Measurements from ENCODE around the gene STX5. TPM values are rescaled to one million over a fixed set of nuclear protein-coding genes. Genes with fewer than 3 reads are reported as not detected.

Gene STX5
- polyA plus RNA-seq, 3 donors, result 36.4 to 39.6 (median 38.5) TPM

DNA sequence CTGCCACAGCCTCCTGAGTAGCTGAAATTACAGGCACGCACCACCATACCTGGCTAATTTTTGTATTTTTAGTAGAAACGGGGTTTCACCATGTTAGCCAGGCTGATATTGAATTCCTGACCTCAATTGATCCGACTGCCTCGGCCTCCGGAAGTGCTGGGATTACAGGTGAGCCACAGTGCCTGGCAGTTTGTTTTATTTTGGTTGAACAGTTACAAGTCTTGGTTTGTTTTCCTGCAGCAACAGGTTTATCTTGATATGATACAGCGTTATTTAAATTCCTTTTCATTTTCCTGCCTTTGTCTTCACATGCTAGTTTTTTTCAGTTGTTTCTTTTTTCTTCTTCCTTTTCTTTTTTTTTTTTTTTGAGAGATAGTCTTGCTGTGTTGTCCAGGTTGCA is 44.9 kb upstream of the STX5 start:
- no peak overlapping the region for H3K27ac ChIP-seq (ENCODE audit: low read depth in 1 of 2, low read length in 2 of 2)
- H3K4me3 ChIP-seq (replicated peaks in 1 of 3; ENCODE audit: low read depth in 2 of 3, low read length in 3 of 3), result no peak overlapping the region
- no peaks in the 10 kb centered on the region for H3K36me3 ChIP-seq (replicated peaks in 1 of 2; ENCODE audit: control insufficient read depth in 1 of 2, insufficient read depth in 2 of 2, low read length in 2 of 2)
- no peak overlapping the region for H3K9ac ChIP-seq (ENCODE audit: insufficient read depth, low read length, poor library complexity, severe bottlenecking)
- Mint-ChIP-seq H3K27me3 (ENCODE audit: low read depth in 3 of 3) (peaks cover 0 to 4% (median 3%) of the 10 kb centered on the region in 3 donors), H3K27ac (no peak overlapping the region), H3K9me3 (peaks cover 0 to 3% (median 0%) of the 10 kb centered on the region in 7 donors), H3K4me3 (no peak overlapping the region), H3K4me1 (peaks cover 13% of the 10 kb centered on the region), H3K36me3 (peaks cover 0 to 2% of the 10 kb centered on the region in 2 donors)
- intact Hi-C loops (cut with micrococcal nuclease), result no loop called here
- peaks cover 19% of the 10 kb centered on the region for H3K79me2 ChIP-seq (ENCODE audit: insufficient read depth, low read length)
- TF ChIP-seq, protein P1, sequence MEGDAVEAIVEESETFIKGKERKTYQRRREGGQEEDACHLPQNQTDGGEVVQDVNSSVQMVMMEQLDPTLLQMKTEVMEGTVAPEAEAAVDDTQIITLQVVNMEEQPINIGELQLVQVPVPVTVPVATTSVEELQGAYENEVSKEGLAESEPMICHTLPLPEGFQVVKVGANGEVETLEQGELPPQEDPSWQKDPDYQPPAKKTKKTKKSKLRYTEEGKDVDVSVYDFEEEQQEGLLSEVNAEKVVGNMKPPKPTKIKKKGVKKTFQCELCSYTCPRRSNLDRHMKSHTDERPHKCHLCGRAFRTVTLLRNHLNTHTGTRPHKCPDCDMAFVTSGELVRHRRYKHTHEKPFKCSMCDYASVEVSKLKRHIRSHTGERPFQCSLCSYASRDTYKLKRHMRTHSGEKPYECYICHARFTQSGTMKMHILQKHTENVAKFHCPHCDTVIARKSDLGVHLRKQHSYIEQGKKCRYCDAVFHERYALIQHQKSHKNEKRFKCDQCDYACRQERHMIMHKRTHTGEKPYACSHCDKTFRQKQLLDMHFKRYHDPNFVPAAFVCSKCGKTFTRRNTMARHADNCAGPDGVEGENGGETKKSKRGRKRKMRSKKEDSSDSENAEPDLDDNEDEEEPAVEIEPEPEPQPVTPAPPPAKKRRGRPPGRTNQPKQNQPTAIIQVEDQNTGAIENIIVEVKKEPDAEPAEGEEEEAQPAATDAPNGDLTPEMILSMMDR (IDR thresholded peaks at IDR 0.05), result no peak
- H4K20me1 ChIP-seq (ENCODE audit: insufficient read depth, low read length), result no peaks in the 10 kb centered on the region
- H3K4me1 ChIP-seq (ENCODE audit: control insufficient read depth in 1 of 2, insufficient read depth in 2 of 2, low read length in 2 of 2), result peaks cover 11 to 16% of the 10 kb centered on the region in 2 donors
- H3K27me3 ChIP-seq (ENCODE audit: control insufficient read depth in 2 of 2, insufficient read depth in 2 of 2, low read length in 2 of 2), result no peaks in the 10 kb centered on the region
- H3K9me3 ChIP-seq (replicated peaks in 1 of 2; ENCODE audit: control insufficient read depth in 1 of 2, insufficient read depth in 1 of 2, low read length in 2 of 2), result no peaks in the 10 kb centered on the region
- H2AFZ ChIP-seq (ENCODE audit: insufficient read depth, low read depth, low read length, poor library complexity, severe bottlenecking), result no peak overlapping the region
- no peak overlapping the region for H3K4me2 ChIP-seq (replicated peaks; ENCODE audit: extremely low read depth, low read length, poor library complexity, severe bottlenecking)
- 100% methylated on average over 2 of the region's 6 CpGs for WGBS (ENCODE audit: insufficient coverage)
- no peak for DNase-seq

DNA sequence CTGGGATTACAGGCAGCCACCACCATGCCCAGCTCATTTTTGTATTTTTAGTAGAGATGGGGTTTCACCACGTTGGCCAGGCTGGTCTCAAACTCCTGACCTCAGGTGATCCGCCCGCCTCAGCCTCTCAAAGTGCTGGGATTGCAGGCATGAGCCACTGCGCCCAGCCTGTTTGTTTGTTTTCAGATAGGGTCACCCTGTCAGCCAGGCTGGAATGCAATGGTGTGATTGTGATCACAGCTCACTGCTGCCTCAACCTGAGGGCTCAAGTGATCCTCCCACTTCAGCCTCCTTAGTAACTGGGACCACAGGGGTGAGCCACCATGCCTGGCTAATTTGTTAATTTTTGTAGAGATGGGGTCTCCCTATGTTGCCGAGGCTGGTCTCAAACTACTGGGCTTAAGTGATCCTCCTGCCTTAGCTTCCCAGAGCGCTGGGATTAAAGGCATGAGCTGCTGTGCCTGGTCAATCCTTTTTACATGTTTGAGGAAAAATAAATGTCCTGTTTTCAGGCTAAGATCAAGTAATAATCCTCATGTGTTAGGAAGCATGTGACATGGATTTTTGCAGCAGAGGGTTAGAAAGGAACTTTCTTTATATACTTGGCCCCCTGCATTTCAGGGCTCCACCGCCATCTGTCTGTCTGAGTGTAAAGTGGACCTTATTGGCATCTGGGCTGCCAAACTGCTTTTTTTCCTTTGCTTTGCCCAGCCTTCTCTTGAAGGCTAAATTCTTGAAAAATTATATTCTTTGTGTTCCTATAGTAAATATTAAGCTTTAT is 44.0 kb upstream of the STX5 start:
- no peak overlapping the region for H3K27ac Mint-ChIP-seq
- Histone ChIP-seq H3K27ac (ENCODE audit: low read depth in 1 of 2, low read length in 2 of 2) (no peak overlapping the region), H3K4me3 (replicated peaks in 1 of 3; ENCODE audit: low read depth in 2 of 3, low read length in 3 of 3) (no peak overlapping the region), H3K27me3 (ENCODE audit: control insufficient read depth in 2 of 2, insufficient read depth in 2 of 2, low read length in 2 of 2) (no peaks in the 10 kb centered on the region), H3K36me3 (replicated peaks in 1 of 2; ENCODE audit: control insufficient read depth in 1 of 2, insufficient read depth in 2 of 2, low read length in 2 of 2) (no peaks in the 10 kb centered on the region), H3K4me1 (ENCODE audit: control insufficient read depth in 1 of 2, insufficient read depth in 2 of 2, low read length in 2 of 2) (peaks cover 11 to 14% of the 10 kb centered on the region in 2 donors), H3K79me2 (ENCODE audit: insufficient read depth, low read length) (peaks cover 13% of the 10 kb centered on the region), H3K9me3 (replicated peaks in 1 of 2; ENCODE audit: control insufficient read depth in 1 of 2, insufficient read depth in 1 of 2, low read length in 2 of 2) (no peaks in the 10 kb centered on the region), H3K4me2 (replicated peaks; ENCODE audit: extremely low read depth, low read length, poor library complexity, severe bottlenecking) (no peak overlapping the region), H3K9ac (ENCODE audit: insufficient read depth, low read length, poor library complexity, severe bottlenecking) (no peak overlapping the region), H2AFZ (ENCODE audit: insufficient read depth, low read depth, low read length, poor library complexity, severe bottlenecking) (no peak overlapping the region), H4K20me1 (ENCODE audit: insufficient read depth, low read length) (no peaks in the 10 kb centered on the region)
- peaks cover 13% of the 10 kb centered on the region for H3K4me1 Mint-ChIP-seq
- H3K27me3 Mint-ChIP-seq (ENCODE audit: low read depth in 3 of 3), result peaks cover 0 to 3% (median 2%) of the 10 kb centered on the region in 3 donors
- peaks cover 0 to 2% (median 0%) of the 10 kb centered on the region in 7 donors for H3K9me3 Mint-ChIP-seq
- TF ChIP-seq, protein P1 (IDR thresholded peaks at IDR 0.05), result no peak
- no peak overlapping the region for H3K4me3 Mint-ChIP-seq
- DNase-seq, result no peak
- H3K36me3 Mint-ChIP-seq, result peaks cover 0 to 2% of the 10 kb centered on the region in 2 donors
- WGBS (ENCODE audit: insufficient coverage), result 100% methylated on average over 1 of the region's 7 CpGs
- intact Hi-C loops (cut with micrococcal nuclease), result no loop called here

All from CD14-positive monocyte (primary cell).